Measurements from ENCODE around the gene DDN. TPM values are rescaled to one million over a fixed set of nuclear protein-coding genes. Genes with fewer than 3 reads are reported as not detected.

The DDN gene
- total and polyA plus RNA-seq, 9 of the 15 experiments (the other 6 are each of a cell fraction or from before 2014, with no cell fraction given) = 0.03 to 3.6 (median 1.6) TPM

GRCh38 chr12:48996794-48997718, 2.1 kb downstream of the DDN start (continued):
- TF ChIP-seq MBD1 (CRISPR knock-in tag; IDR thresholded peaks at IDR 0.05) (peak; percentile 75; the same call in 1 of the 2 replicates), DEAF1 (CRISPR knock-in tag; IDR thresholded peaks at IDR 0.05) (0 out of 2 replicates have a peak, but pooled peaks have one; percentile 36), FOXK1 (CRISPR knock-in tag; IDR thresholded peaks at IDR 0.05; ENCODE audit: borderline replicate concordance) (peak; percentile 53; the same call in 1 of the 2 replicates), UBTF (IDR thresholded peaks at IDR 0.05; ENCODE audit: borderline replicate concordance in 1 of 2, low read depth in 2 of 2, low read length in 2 of 2) (0 out of 4 replicates have a peak, but pooled peaks of 1 of the 2 experiments have one; percentile 50), CTCFL (IDR thresholded peaks at IDR 0.05; ENCODE audit: borderline replicate concordance, insufficient read depth, low read depth, low read length, poor library complexity, severe bottlenecking) (peak; percentile 87), ZNF507 (tag; conservative IDR thresholded peaks at IDR 0.05) (no peak), YY1 (IDR thresholded peaks at IDR 0.05; ENCODE audit: borderline replicate concordance in 1 of 3, control insufficient read depth in 1 of 3, extremely low read depth in 1 of 3, insufficient read depth in 3 of 3, insufficient read length in 1 of 3, insufficient replicate concordance in 2 of 3, low read depth in 1 of 3, low read length in 2 of 3) (peak in 2 of 3 experiments; percentile 76 to 82), JUND (IDR thresholded peaks at IDR 0.05; ENCODE audit: borderline replicate concordance, low read depth, low read length) (peak; percentile 38; the same call in 1 of the 2 replicates), JUND (tag; IDR thresholded peaks at IDR 0.05; ENCODE audit: borderline replicate concordance, low read depth, low read length) (no peak; the same call in 2 of the 3 replicates), HCFC1 (IDR thresholded peaks at IDR 0.05; ENCODE audit: low read depth, low read length) (no peak), TAF1 (IDR thresholded peaks at IDR 0.05; ENCODE audit: control insufficient read depth, extremely low read depth, insufficient read depth, low read length, severe bottlenecking) (peak; percentile 21), ZBTB7A (IDR thresholded peaks at IDR 0.05; ENCODE audit: borderline replicate concordance, control insufficient read depth, low read depth, low read length) (peak; percentile 48; the same call in 1 of the 2 replicates), ZNF316 (IDR thresholded peaks at IDR 0.05) (no peak), DMBX1 (CRISPR knock-in tag; IDR thresholded peaks at IDR 0.05; ENCODE audit: borderline replicate concordance) (no peak), ZNF263 (CRISPR knock-in tag; IDR thresholded peaks at IDR 0.05; ENCODE audit: borderline replicate concordance) (0 out of 2 replicates have a peak, but pooled peaks have one; percentile 37)

All from K562 (cell line).